ENCODE data around the gene SYT14.
A peak's percentile ranks its signal among the peaks of the same experiment; 100 is the strongest.
"Not testable (repeated sequence)": the region's sequence is repeated elsewhere in the genome, so short reads cannot be mapped to it uniquely, and the experiment has no call there.

Gene SYT14

GRCh38 chr1:209937996-209938959, at the start of gene SYT14:
TSS of gene SYT14 (plus strand) at chr1:209938217. CDS start at chr1:209938265, 48 bp downstream.
- no peak for DNase-seq (ENCODE audit: low read depth)
- peak within 1 kb of the TSS; percentile 69 for H3K4me3 ChIP-seq (ENCODE audit: control insufficient read depth, low read depth, low read length)
- TF ChIP-seq CTCF (IDR thresholded peaks at IDR 0.05; ENCODE audit: control insufficient read depth, insufficient read depth, low read depth, low read length, missing control alignments): no peak

DNA sequence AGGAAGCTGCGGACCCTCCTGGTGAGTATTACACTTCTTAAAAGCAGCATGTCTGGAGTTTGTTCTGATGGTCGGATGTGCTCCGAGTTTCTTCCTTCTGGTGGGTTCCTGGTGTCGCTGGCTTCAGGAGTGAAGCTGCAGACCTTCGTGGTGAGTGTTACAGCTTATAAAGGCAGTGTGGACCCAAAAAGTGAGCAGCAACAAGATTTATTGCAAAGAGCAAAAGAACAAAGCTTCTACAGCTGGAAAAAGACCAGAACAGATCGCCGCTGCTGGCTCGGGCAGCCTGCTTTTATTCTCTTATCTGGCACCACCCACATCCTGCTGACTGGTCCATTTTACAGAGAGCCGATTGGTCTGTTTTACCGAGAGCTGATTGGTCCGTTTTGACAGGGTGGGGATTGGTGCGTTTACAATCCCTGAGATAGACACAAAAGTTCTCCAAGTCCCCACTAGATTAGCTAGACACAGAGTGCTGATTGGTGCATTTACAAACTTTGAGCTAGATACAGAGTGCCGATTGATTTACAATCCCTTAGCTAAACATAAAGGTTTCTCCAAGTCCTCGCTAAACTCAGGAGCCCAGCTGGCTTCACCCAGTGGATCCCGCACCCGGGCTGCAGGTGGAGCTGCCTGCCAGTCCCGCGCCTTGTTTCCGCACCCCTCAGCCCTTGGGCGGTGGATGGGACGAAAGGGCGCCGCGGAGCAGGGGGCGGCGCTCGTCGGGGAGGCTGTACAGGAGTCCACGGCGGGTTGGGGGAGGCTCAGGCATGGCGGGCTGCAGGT, 49.5 kb upstream of the SYT14 start:
- H3K4me3 ChIP-seq (ENCODE audit: control insufficient read depth, low read depth, low read length); DNase-seq (ENCODE audit: low read depth): not testable (repeated sequence)

- no peak for TF ChIP-seq CTCF (IDR thresholded peaks at IDR 0.05; ENCODE audit: control insufficient read depth, insufficient read depth, low read depth, low read length, missing control alignments)
- no peak for DNase-seq (ENCODE audit: low read depth)
- H3K4me3 ChIP-seq (ENCODE audit: control insufficient read depth, low read depth, low read length): no peak overlapping the region
Measured at GRCh38 chr1:209889077-209889418, 49.0 kb upstream of the SYT14 start.

- no peak for DNase-seq (ENCODE audit: low read depth)
- no peak overlapping the region for H3K4me3 ChIP-seq (ENCODE audit: control insufficient read depth, low read depth, low read length)
- no peak for TF ChIP-seq CTCF (IDR thresholded peaks at IDR 0.05; ENCODE audit: control insufficient read depth, insufficient read depth, low read depth, low read length, missing control alignments)
Measured at GRCh38 chr1:209890641-209891330, 47.2 kb upstream of the SYT14 start.

DNA sequence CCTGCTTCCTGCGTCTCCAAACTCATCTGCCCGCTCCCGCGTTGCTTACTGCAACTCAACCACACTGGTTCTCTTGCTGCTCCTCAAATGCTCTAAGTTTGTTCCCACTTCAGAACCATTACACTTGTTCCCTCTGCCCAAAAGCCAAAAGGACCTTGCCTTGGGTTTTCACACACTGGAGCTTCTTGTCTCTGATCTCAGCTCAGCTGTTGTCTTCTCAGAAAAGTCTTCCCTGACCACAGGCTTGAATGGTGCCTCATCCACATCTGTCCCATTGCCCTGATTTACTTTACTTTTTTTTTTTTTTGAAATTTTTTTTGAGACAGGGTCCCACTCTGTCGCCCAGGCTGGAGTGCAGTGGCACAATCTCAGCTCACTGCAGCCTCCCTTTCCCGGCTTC, 44.3 kb upstream of the SYT14 start:
- no peak for TF ChIP-seq CTCF (IDR thresholded peaks at IDR 0.05; ENCODE audit: control insufficient read depth, insufficient read depth, low read depth, low read length, missing control alignments)
- DNase-seq (ENCODE audit: low read depth): no peak
- no peak overlapping the region for H3K4me3 ChIP-seq (ENCODE audit: control insufficient read depth, low read depth, low read length)

DNA sequence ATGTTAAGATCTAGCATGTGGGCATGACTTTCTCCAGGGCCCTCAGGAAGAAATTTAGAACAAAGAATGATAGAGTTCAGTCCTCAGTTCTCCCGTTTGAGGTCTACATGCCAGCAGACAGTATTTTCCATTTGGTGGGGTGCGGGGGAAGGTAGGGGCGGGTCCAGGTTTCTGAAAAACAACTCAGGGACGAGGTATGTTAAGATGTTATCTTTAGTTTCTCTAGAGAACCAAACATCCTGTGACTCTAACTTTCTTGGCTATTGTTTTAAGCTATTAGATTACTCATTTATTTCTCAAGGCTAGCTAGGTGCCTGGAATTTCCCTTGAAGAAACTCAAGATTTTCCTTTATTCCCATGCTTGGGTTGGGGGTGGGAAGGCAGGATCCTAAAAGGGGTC, 42.3 kb upstream of the SYT14 start:
- no peak overlapping the region for H3K4me3 ChIP-seq (ENCODE audit: control insufficient read depth, low read depth, low read length)
- no peak for TF ChIP-seq CTCF (IDR thresholded peaks at IDR 0.05; ENCODE audit: control insufficient read depth, insufficient read depth, low read depth, low read length, missing control alignments)
- peak; percentile 38 for DNase-seq (ENCODE audit: low read depth)

Measured in AG09309 (cell line).